ENCODE data around the gene GSTT4.

GSTT4 gene

DNA sequence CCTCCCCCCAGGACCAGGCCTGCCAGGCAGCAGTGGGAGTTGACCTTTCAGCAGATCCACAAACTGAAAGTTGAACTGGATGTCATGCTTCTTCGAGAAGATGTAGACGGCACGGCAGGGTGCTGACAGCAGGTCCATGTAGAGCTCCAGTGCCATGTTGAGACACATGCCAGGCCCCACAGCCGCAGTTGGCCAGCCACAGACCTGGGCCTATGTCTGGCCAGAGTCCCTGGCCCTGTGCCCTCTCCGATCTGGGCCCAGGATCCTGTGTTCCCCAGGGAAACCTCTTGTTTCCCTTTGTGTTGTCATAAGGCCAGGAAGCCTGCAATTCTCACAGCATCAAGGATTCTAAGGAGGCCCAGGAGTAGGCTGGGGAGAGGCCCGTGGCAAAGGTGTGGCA lies at the start of gene GSTT4:
Gene GSTT4, minus strand, starts transcription at position 253 of the 400 bp plus-strand sequence. Its CDS starts 97 bp downstream, at position 156.
- CTCF ChIA-PET: no interaction called here
- H3K27ac ChIP-seq: no peak within 1 kb of the TSS
- no peak for DNase-seq (ENCODE audit: low spot score)
- POLR2A ChIA-PET (ENCODE audit: low non-redundant PET): no interaction called here
- TF ChIP-seq CTCF (conservative IDR thresholded peaks at IDR 0.05; ENCODE audit: low read depth): no peak

DNA sequence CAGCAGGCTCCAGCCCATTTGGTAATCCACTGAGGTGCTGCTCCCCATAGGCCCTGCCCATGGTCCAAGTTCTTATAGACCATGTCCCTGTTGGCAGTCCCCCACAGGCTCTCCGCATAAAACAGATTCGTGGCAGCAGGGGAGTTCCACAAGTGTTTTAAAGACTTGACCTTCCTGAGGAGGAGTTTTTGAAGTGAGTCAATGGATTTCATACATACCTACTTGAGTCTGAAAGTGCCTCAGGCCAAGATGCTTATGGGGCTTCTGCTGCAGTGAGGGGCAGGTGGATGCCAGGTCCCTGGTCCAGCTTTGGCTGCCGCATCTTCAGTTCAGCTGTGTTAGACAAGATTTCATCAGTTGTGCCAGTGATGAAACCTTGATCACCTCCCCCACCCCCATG lies 49.1 kb upstream of the GSTT4 start:
- ChIA-PET POLR2A (ENCODE audit: low non-redundant PET) (no interaction called here), CTCF (no interaction called here)
- no peak for TF ChIP-seq CTCF (conservative IDR thresholded peaks at IDR 0.05; ENCODE audit: low read depth)
- no peak for DNase-seq (ENCODE audit: low spot score)
- no peak overlapping the region for H3K27ac ChIP-seq

DNA sequence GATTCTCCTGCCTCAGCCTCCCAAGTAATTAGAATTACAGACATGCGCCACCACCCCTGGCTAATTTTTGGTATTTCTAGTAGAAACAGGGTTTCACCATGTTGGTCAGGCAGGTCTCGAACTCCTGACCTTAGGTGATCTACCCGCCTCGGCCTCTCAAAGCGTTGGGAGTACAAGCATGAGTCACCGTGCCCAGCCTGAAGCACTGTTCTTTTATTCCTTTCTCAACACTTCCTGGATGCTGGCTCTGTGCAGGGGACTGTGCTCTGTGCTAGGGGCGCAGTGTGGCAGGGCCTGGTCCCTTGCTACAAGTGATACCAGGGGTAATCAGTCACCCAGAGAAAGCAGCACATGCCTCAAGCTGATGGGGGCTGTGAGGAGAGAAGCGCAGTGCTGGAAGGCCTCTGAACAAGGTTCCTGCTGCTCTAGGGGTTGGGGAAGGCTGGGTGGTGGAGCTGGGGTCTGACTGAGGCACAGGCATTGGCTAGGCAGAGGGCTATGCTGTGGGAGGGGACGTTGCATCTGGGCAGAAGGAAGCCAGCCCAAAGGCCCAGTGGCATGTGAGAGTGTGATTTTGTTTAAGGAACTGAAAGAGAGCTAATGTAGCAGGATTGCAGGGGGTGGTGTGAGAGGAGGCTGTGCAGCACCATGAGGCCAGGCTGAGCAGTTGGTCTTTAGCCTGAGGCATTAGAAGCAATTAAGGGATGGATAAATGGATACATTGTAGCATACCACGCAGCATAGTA lies 48.4 kb upstream of the GSTT4 start:
- no peak for TF ChIP-seq CTCF (conservative IDR thresholded peaks at IDR 0.05; ENCODE audit: low read depth)
- POLR2A ChIA-PET (ENCODE audit: low non-redundant PET): no interaction called here
- CTCF ChIA-PET: no interaction called here
- no peak overlapping the region for H3K27ac ChIP-seq
- DNase-seq (ENCODE audit: low spot score): no peak

DNA sequence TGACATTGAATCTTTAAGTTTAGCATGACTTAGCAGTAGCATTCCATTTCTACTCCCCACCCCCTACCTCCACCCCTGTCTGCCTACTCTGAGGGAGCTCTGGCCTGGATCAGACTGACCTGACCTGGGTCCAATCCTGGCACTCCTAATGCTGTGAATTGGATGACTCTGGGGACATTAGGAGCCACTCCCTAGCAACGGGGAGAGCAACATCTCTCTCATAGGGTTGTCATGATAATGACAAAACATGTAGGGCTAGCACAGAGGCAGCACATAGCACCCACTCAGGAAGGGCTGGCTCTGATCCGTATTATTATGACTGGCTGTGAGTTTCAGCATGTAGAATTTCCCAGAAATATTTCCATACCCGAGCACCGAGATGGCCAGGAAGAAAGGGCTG lies 46.3 kb upstream of the GSTT4 start:
- no peak for TF ChIP-seq CTCF (conservative IDR thresholded peaks at IDR 0.05; ENCODE audit: low read depth)
- ChIA-PET CTCF (no interaction called here), POLR2A (ENCODE audit: low non-redundant PET) (no interaction called here)
- H3K27ac ChIP-seq: no peak overlapping the region
- DNase-seq (ENCODE audit: low spot score): no peak

- TF ChIP-seq CTCF (conservative IDR thresholded peaks at IDR 0.05; ENCODE audit: low read depth): no peak
- DNase-seq (ENCODE audit: low spot score): no peak
- no peak overlapping the region for H3K27ac ChIP-seq
- ChIA-PET CTCF (no interaction called here), POLR2A (ENCODE audit: low non-redundant PET) (no interaction called here)
Measured at GRCh38 chr22:24051028-24051427, 45.8 kb upstream of the GSTT4 start.

GRCh38 chr22:24049978-24050377 lies 44.7 kb upstream of the GSTT4 start:
- H3K27ac ChIP-seq: no peak overlapping the region
- POLR2A ChIA-PET (ENCODE audit: low non-redundant PET): no interaction called here
- CTCF ChIA-PET: no interaction called here
- no peak for DNase-seq (ENCODE audit: low spot score)
- TF ChIP-seq CTCF (conservative IDR thresholded peaks at IDR 0.05; ENCODE audit: low read depth): no peak

Data from RWPE1 (cell line).